Calu3 (cell line): Measurements from ENCODE around the gene WDTC1. TPM values are rescaled to one million over a fixed set of nuclear protein-coding genes. Genes with fewer than 3 reads are reported as not detected.

Experiments used
- BruUV-seq: library from RNA; stranded (reverse); fragments of 400-500 nt; replicated peaks from 2 replicates; lab custom pipeline; 2021; lab: Mats Ljungman, UMichigan
- CTCF ChIA-PET: fragments of 300-600 bp; sonication (Branson Sonifier 250); formaldehyde crosslinking; loops from one replicate; lab custom pipeline; 2022; ENCODE audit warnings: antibody characterized with exemption; lab: Charles Lee
- DNase-seq: peaks from one replicate; pipeline ENCODE4 v3.0.0; 2022
- H3K27ac Mint-ChIP-seq: one replicate; pipeline ENCODE4 v1.8.0; 2022; ENCODE audit warnings: mixed read lengths; ENCODE audit not compliant: unreplicated experiment
- H3K27me3 Mint-ChIP-seq: one replicate; pipeline ENCODE4 v1.8.0; 2022; ENCODE audit warnings: mixed read lengths; ENCODE audit not compliant: unreplicated experiment
- H3K36me3 Mint-ChIP-seq: one replicate; pipeline ENCODE4 v1.8.0; 2022; ENCODE audit warnings: mild to moderate bottlenecking, moderate library complexity, mixed read lengths; ENCODE audit not compliant: insufficient read depth, unreplicated experiment
- H3K4me1 Mint-ChIP-seq: one replicate; pipeline ENCODE4 v1.8.0; 2022; ENCODE audit warnings: mild to moderate bottlenecking, low read depth, mixed read lengths; ENCODE audit not compliant: unreplicated experiment
- H3K4me3 Mint-ChIP-seq: one replicate; pipeline ENCODE4 v1.8.0; 2022; ENCODE audit warnings: mild to moderate bottlenecking, low read depth, moderate library complexity, mixed read lengths; ENCODE audit not compliant: unreplicated experiment
- H3K9me3 Mint-ChIP-seq: one replicate; pipeline ENCODE4 v1.8.0; 2022; ENCODE audit warnings: low read depth, mixed read lengths; ENCODE audit not compliant: unreplicated experiment
- intact Hi-C: fragments of 100-400 bp; cut with micrococcal nuclease; formaldehyde crosslinking; loops from one replicate; pipeline ENCODE4 v1.10.0; 2022; ENCODE audit not compliant: unreplicated experiment
- total RNA-seq: library from RNA; stranded (reverse); gene quantifications from 2 replicates; pipeline ENCODE4 v1.2.3, GENCODE V29; 2022
- TF ChIP-seq, protein P1 (sequence below): fragments of 200-600 bp; IDR thresholded peaks from one replicate; pipeline ENCODE4 v1.8.0; 2022; ENCODE audit warnings: antibody characterized with exemption; ENCODE audit not compliant: unreplicated experiment

The WDTC1 gene
- total RNA-seq, 1 experiment from 2014 or later: 10.8 TPM

DNA sequence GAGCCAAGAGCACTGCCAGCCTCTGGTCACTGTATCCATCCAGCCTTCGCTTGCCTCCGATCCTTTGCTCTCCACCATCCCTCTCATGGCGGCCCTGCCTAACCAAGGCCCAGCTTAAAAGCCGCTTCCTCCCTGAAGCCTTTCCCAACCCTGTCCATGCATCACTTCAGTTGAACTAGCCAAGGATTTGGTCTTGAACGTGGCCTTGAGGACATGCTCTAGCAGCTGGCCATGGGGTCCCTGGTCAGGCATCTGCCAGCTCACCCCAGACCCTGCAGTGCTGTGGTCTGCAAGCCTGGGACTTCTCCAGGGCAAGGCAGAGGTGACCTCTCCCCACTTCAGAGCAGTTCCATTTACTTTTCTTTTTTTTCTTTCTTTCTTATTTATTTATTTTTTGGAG, 102.3 kb downstream of the WDTC1 start:
- Mint-ChIP-seq H3K4me3 (no peak overlapping the region), H3K27ac (no peak overlapping the region), H3K9me3 (no peaks in the 10 kb centered on the region), H3K36me3 (peaks cover 23% of the 10 kb centered on the region), H3K27me3 (no peaks in the 10 kb centered on the region), H3K4me1 (peaks cover 6% of the 10 kb centered on the region)
- CTCF ChIA-PET: interaction anchor here (0.6 kb wide), 1 partner anchor 24 kb away, joined by 4 read pairs; no protein-coding TSS in a partner anchor
- no TSS peak for BruUV-seq
- TF ChIP-seq, protein P1, sequence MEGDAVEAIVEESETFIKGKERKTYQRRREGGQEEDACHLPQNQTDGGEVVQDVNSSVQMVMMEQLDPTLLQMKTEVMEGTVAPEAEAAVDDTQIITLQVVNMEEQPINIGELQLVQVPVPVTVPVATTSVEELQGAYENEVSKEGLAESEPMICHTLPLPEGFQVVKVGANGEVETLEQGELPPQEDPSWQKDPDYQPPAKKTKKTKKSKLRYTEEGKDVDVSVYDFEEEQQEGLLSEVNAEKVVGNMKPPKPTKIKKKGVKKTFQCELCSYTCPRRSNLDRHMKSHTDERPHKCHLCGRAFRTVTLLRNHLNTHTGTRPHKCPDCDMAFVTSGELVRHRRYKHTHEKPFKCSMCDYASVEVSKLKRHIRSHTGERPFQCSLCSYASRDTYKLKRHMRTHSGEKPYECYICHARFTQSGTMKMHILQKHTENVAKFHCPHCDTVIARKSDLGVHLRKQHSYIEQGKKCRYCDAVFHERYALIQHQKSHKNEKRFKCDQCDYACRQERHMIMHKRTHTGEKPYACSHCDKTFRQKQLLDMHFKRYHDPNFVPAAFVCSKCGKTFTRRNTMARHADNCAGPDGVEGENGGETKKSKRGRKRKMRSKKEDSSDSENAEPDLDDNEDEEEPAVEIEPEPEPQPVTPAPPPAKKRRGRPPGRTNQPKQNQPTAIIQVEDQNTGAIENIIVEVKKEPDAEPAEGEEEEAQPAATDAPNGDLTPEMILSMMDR: no peak
- intact Hi-C loops: no loop called here
- no peak for DNase-seq

DNA sequence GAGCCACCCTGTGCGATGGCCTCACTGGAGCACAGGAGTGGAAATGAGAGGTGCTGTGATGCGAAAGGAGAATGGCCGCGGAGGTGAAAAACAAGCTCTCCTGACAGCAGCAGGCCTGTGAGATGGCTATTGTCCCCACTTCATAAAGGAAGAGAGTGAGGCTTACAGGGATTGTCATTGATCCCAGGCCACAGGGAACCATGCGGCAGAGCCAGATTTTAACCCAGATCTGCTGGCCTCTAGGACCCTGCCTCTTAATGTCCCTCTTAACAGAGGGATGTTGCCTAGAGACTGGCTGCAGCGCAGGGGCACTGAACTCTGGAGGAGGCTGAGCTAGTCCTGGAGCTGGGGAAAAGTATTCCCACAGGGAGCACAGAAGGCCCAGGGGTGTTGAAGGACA, 104.3 kb downstream of the WDTC1 start:
- peaks cover 25% of the 10 kb centered on the region for H3K4me1 Mint-ChIP-seq
- H3K36me3 Mint-ChIP-seq: peaks cover 43% of the 10 kb centered on the region
- H3K4me3 Mint-ChIP-seq: no peak overlapping the region
- intact Hi-C loops: no loop called here
- peak overlapping the region; percentile 31 for H3K27ac Mint-ChIP-seq
- TF ChIP-seq, protein P1: no peak
- no peak for DNase-seq
- no peaks in the 10 kb centered on the region for H3K27me3 Mint-ChIP-seq
- H3K9me3 Mint-ChIP-seq: no peaks in the 10 kb centered on the region
- CTCF ChIA-PET: no interaction called here
- BruUV-seq: no TSS peak

DNA sequence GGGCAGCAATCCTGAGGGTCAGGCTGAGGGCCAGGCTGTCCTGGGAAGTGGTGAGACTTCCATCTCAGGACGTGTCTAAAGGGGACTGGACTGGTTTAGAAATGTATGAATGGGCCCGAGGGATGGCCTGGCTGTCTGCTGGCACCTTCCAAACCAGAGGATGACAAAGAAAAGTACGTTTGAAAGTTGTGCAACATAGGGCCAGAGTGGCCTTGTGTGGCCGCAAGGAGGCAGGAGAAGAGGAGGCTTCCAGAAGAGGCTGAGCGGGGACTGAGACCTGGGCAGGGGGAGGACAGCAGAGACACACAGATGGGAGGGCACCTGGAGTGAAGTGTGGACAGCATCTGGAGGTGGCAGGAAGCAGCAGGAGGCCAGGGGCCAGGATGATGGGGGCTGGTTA, 104.8 kb downstream of the WDTC1 start:
- CTCF ChIA-PET: no interaction called here
- TF ChIP-seq, protein P1: no peak
- no peak overlapping the region for H3K4me3 Mint-ChIP-seq
- BruUV-seq: no TSS peak
- peaks cover 25% of the 10 kb centered on the region for H3K4me1 Mint-ChIP-seq
- intact Hi-C loops: no loop called here
- H3K27ac Mint-ChIP-seq: peak overlapping the region; percentile 31
- no peak for DNase-seq
- H3K36me3 Mint-ChIP-seq: peaks cover 43% of the 10 kb centered on the region
- H3K27me3 Mint-ChIP-seq: no peaks in the 10 kb centered on the region
- H3K9me3 Mint-ChIP-seq: no peaks in the 10 kb centered on the region

DNA sequence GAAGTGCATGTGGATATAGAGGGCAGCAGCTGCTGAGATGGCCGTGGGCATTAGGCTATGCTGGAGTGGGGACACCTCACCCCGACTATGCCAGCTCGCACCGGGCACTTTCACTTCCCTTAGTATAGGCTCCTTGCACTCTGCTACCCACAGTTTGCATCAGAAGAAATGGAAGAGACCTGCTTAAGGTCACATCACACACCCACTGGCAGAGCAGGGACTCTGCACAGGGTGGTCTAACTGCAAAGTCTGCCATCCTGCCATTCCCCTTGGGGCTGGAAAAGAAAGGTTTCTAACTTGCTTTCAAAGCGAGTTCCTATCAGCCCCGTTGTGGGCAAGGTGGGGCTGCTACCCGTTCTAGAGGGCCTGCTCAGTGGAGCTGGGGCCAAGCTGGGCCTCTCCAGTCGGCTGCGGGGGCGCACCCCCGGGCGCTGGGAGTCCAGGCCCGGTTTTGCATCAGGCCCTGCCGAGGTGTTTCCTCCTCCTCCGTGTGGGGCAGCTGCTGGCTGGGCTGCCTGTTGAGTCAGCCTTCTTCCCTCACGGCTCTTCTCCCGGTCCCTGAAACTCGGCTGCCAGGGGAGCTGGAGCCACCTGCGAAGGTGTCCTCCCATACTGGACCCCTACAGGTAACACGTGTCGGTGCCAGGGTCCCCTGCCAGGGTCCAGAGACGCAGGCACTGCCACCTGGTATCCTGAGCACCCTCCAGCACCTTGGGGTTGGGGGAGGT, 107.3 kb downstream of the WDTC1 start, which contains the start of gene SYTL1:
Gene SYTL1 (plus strand): TSS at position 498 of the 728 bp plus-strand sequence. CDS start 3,313 bp downstream, outside the sequence.
- H3K27ac Mint-ChIP-seq: peak within 1 kb of the TSS; percentile 47
- H3K9me3 Mint-ChIP-seq: no peaks in the 10 kb centered on the region
- H3K4me1 Mint-ChIP-seq: peaks cover 25% of the 10 kb centered on the region
- intact Hi-C loops: no loop called here
- CTCF ChIA-PET: interaction anchor here (0.8 to 1.7 kb wide), 3 partner anchors 9 to 46 kb away, joined by 3 to 6 read pairs (median 4); no protein-coding TSS in a partner anchor
- no TSS peak for BruUV-seq
- H3K36me3 Mint-ChIP-seq: peaks cover 42% of the 10 kb centered on the region
- DNase-seq: peak; percentile 79
- H3K4me3 Mint-ChIP-seq: peak within 1 kb of the TSS; percentile 73
- no peaks in the 10 kb centered on the region for H3K27me3 Mint-ChIP-seq
- TF ChIP-seq, protein P1: no peak
